M059J (cell line): ENCODE measurements around the gene SLC10A3. TPM values are rescaled to one million over a fixed set of nuclear protein-coding genes. Genes with fewer than 3 reads are reported as not detected.

Experiments
- DNase-seq: peaks from one replicate; pipeline ENCODE4 v3.0.0-alpha.2; 2012; ENCODE audit warnings: low read depth
- total RNA-seq: library from RNA; depleted of rRNA; stranded (reverse); fragments of >200 nt; shearing (Covaris generic); gene quantifications from 2 replicates; pipeline ENCODE4 v1.2.3, GENCODE V29; 2014; rRNA removed

SLC10A3 gene
- total RNA-seq, 1 experiment from 2014 or later = 80.7 TPM

GRCh38 chrX:154440623-154441357, 49.6 kb downstream of the SLC10A3 start:
- DNase-seq = no peak

DNA sequence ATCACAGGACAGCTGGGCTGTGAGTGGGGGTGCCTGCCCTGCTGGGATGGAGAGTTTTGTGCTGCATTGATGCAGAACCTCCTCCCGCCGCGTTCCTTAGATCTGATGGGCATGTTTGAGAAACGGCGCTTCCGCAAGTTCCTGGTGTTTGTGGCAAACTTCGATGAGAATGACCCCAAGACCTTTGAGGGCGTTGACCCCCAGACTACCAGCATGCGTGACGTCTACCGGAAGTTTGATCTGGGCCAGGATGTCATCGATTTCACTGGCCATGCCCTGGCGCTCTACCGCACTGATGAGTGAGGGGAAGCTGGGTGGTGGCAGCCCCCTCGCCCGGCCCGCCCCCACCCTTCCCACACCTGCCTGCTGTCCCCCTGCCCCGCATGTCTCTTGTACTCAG, 50.6 kb downstream of the SLC10A3 start:
- no peak for DNase-seq

- DNase-seq = no peak
Measured at GRCh38 chrX:154437971-154438893, 52.2 kb downstream of the SLC10A3 start.

Other genes with a start within 250 kb of the SLC10A3 start
- gene OPN1MW3, start 233.0 kb downstream of the SLC10A3 start, total RNA-seq = not detected in 2 replicates
- gene TEX28, start 195.5 kb downstream of the SLC10A3 start, total RNA-seq = not detected in 2 replicates
- gene TKTL1, start 194.8 kb downstream of the SLC10A3 start, total RNA-seq = 0.22 TPM in 1 of 2 replicates, not detected in the other
- 1,078 and 2,383 TPM in 2 replicates for gene FLNA, start 116.0 kb downstream of the SLC10A3 start, total RNA-seq
- gene EMD, start 111.3 kb downstream of the SLC10A3 start, total RNA-seq = 101 and 105 TPM in 2 replicates
- gene RPL10, start 92.3 kb downstream of the SLC10A3 start, total RNA-seq = 3,989 and 5,487 TPM in 2 replicates
- 49.1 and 65.3 TPM in 2 replicates for gene DNASE1L1, start 81.4 kb downstream of the SLC10A3 start, total RNA-seq
- gene TAFAZZIN, start 79.1 kb downstream of the SLC10A3 start, total RNA-seq = 24.9 and 32.1 TPM in 2 replicates
- 123 and 144 TPM in 2 replicates for gene ATP6AP1, start 62.0 kb downstream of the SLC10A3 start, total RNA-seq
- gene GDI1, start 53.5 kb downstream of the SLC10A3 start, total RNA-seq = 210 and 222 TPM in 2 replicates
- gene FAM50A, start 46.5 kb downstream of the SLC10A3 start, total RNA-seq = 99.6 and 139 TPM in 2 replicates
- 4.3 and 8.9 TPM in 2 replicates for gene PLXNA3, start 32.3 kb downstream of the SLC10A3 start, total RNA-seq
- 102 and 104 TPM in 2 replicates for gene LAGE3, start 11.3 kb downstream of the SLC10A3 start, total RNA-seq
- 74.0 and 101 TPM in 2 replicates for gene UBL4A, start 4.0 kb downstream of the SLC10A3 start, total RNA-seq
- 53.2 and 72.8 TPM in 2 replicates for gene FAM3A, start 25.6 kb upstream of the SLC10A3 start, total RNA-seq
- gene G6PD, start 56.2 kb upstream of the SLC10A3 start, total RNA-seq = 157 and 205 TPM in 2 replicates
- 52.4 and 70.5 TPM in 2 replicates for gene IKBKG, start 57.0 kb upstream of the SLC10A3 start, total RNA-seq
- not detected in 2 replicates for gene CTAG1A, start 94.5 kb upstream of the SLC10A3 start, total RNA-seq
- gene CTAG1B, start 128.7 kb upstream of the SLC10A3 start, total RNA-seq = not detected in 2 replicates
- 1.1 TPM in 1 of 2 replicates, not detected in the other for gene CTAG2, start 162.9 kb upstream of the SLC10A3 start, total RNA-seq